C4-2B (cell line): ENCODE measurements around the gene BOK.

Experiments used
- CTCF ChIP-seq: fragments of 450-650 bp; conservative IDR thresholded peaks from 2 replicates; pipeline ENCODE4 v1.5.1; 2017; ENCODE audit warnings: mild to moderate bottlenecking
- ZFX ChIP-seq: fragments of 450-650 bp; IDR thresholded peaks from 2 replicates; pipeline ENCODE4 v1.6.1; 2017

GRCh38 chr2:241548451-241548835, 10.1 kb upstream of the BOK start:
- TF ChIP-seq CTCF: no peak
- no peak for TF ChIP-seq ZFX
